A673 (cell line): ENCODE data around the gene KANK4. TPM values are rescaled to one million over a fixed set of nuclear protein-coding genes. Genes with fewer than 3 reads are reported as not detected.

Experiments
- BruUV-seq: library from RNA; stranded (reverse); fragments of 400-500 nt; replicated peaks from 2 replicates; lab custom pipeline; 2021; lab: Mats Ljungman, UMichigan
- CTCF ChIA-PET: fragments of 300-600 bp; sonication (Branson Sonifier 250); formaldehyde crosslinking; loops from one replicate; lab custom pipeline; 2022; ENCODE audit warnings: antibody characterized with exemption; lab: Charles Lee
- POLR2A ChIA-PET: fragments of 300-600 bp; sonication (Branson Sonifier 250); formaldehyde crosslinking; loops from one replicate; lab custom pipeline; 2022; ENCODE audit warnings: antibody characterized with exemption; ENCODE audit not compliant: low non-redundant PET; lab: Charles Lee
- DNase-seq: peaks from one replicate; pipeline ENCODE4 v3.0.0-alpha.2; 2015; ENCODE audit warnings: low spot score
- H3K27ac ChIP-seq: fragments of 200-600 bp; sonication (generic); 2 replicates; pipeline ENCODE4 v1.5.1; 2016; ENCODE audit warnings: mixed run types, low read depth, mild to moderate bottlenecking, mixed read lengths, antibody characterized with exemption, low read length; ENCODE audit not compliant: poor library complexity, severe bottlenecking
- H3K27me3 ChIP-seq: fragments of 200-600 bp; sonication (generic); replicated peaks from 2 replicates; pipeline ENCODE4 v1.6.1; 2017; ENCODE audit warnings: mixed run types, low read depth, mild to moderate bottlenecking, mixed read lengths, antibody characterized with exemption, low read length; ENCODE audit not compliant: insufficient read depth, poor library complexity
- H3K36me3 ChIP-seq: fragments of 200-600 bp; sonication (generic); 2 replicates; pipeline ENCODE4 v1.6.1; 2016; ENCODE audit warnings: mixed run types, mild to moderate bottlenecking, mixed read lengths, antibody characterized with exemption, low read length; ENCODE audit not compliant: insufficient read depth, poor library complexity, severe bottlenecking
- H3K4me1 ChIP-seq: fragments of 200-600 bp; sonication (generic); 2 replicates; pipeline ENCODE4 v1.6.1; 2017; ENCODE audit warnings: mixed run types, mild to moderate bottlenecking, mixed read lengths, antibody characterized with exemption, low read length; ENCODE audit not compliant: insufficient read depth, poor library complexity, severe bottlenecking
- H3K4me3 ChIP-seq: fragments of 200-600 bp; sonication (generic); 2 replicates; pipeline ENCODE4 v1.5.1; 2016; ENCODE audit warnings: low read depth, mixed run types, mild to moderate bottlenecking, mixed read lengths, low read length; ENCODE audit not compliant: poor library complexity, severe bottlenecking
- H3K9me3 ChIP-seq: fragments of 200-600 bp; sonication (generic); 2 replicates; pipeline ENCODE4 v1.6.1; 2016; ENCODE audit warnings: mixed run types, low read depth, mild to moderate bottlenecking, mixed read lengths, antibody characterized with exemption, low read length; ENCODE audit not compliant: poor library complexity, severe bottlenecking
- CTCF ChIP-seq: fragments of 300-800, 200-600 bp; sonication (generic); conservative IDR thresholded peaks from 2 replicates; pipeline ENCODE4 v1.5.1; 2017; ENCODE audit warnings: low read depth, mild to moderate bottlenecking, antibody characterized with exemption, low read length, moderate library complexity, mixed read lengths
- EZH2 ChIP-seq: fragments of 200-600 bp; sonication (generic); IDR thresholded peaks from 2 replicates; pipeline ENCODE4 v1.6.1; 2017; ENCODE audit warnings: borderline replicate concordance, low read depth, mild to moderate bottlenecking, mixed read lengths, antibody characterized with exemption, low read length; ENCODE audit not compliant: poor library complexity, severe bottlenecking
- intact Hi-C: fragments of 100-400 bp; cut with micrococcal nuclease; formaldehyde crosslinking; loops from one replicate; pipeline ENCODE4 v1.10.0; 2022; ENCODE audit not compliant: unreplicated experiment
- total RNA-seq: library from RNA; stranded (reverse); gene quantifications from 2 replicates; pipeline ENCODE4 v1.2.3, GENCODE V29; 2021

Gene KANK4
- total RNA-seq, 1 experiment from 2014 or later = 0.24 TPM

GRCh38 chr1:62188111-62188510, 131.1 kb downstream of the KANK4 start:
- Histone ChIP-seq H3K4me1 (no peaks in the 10 kb centered on the region), H3K4me3 (no peak overlapping the region), H3K27me3 (no peaks in the 10 kb centered on the region), H3K27ac (no peak overlapping the region), H3K9me3 (no peaks in the 10 kb centered on the region), H3K36me3 (no peaks in the 10 kb centered on the region)
- DNase-seq = no peak
- ChIA-PET CTCF (no interaction called here), POLR2A (no interaction called here)
- TF ChIP-seq EZH2 = no peak
- no peak for TF ChIP-seq CTCF
- no TSS peak for BruUV-seq
- intact Hi-C loops = no loop called here

DNA sequence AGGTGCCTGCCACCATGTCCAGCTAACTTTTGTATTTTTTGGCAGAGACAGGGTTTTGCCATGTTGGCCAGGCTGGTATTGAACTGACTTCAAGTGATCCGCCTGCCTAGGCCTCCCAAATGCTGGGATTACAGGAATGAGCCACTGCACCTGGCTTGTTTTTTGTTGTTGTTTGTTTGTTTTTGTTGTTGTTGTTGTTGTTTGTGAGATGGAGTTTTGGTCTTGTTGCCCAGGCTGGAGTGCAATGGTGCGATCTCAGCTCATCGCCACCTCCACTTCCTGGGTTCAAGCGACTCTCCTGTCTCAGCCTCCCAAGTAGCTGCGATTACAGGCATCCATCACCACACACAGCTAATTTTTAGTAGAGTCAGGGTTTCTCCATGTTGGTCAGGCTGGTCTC, 131.7 kb downstream of the KANK4 start:
- no peak for DNase-seq
- no TSS peak for BruUV-seq
- Histone ChIP-seq H3K27ac (no peak overlapping the region), H3K27me3 (no peaks in the 10 kb centered on the region), H3K4me3 (no peak overlapping the region), H3K9me3 (no peaks in the 10 kb centered on the region), H3K36me3 (no peaks in the 10 kb centered on the region), H3K4me1 (no peaks in the 10 kb centered on the region)
- intact Hi-C loops = no loop called here
- TF ChIP-seq CTCF (no peak), EZH2 (no peak)
- POLR2A ChIA-PET = no interaction called here
- CTCF ChIA-PET = no interaction called here

Other genes starting within 250 kb of the KANK4 start
- gene L1TD1, start 124.6 kb downstream of the KANK4 start, total RNA-seq = not detected in 2 replicates
- gene USP1, start 117.6 kb upstream of the KANK4 start, total RNA-seq = 85.9 and 90.0 TPM in 2 replicates